Effector memory CD8-positive, alpha-beta T cell (primary cell): ENCODE measurements around the gene ARHGAP22.

Experiments
- ATAC-seq: fragments of 150-1000 bp; cut with Tn5 transposase; replicated peaks from 2 replicates; pipeline ENCODE4 v1.10.0; 2021; ENCODE audit warnings: mild to moderate bottlenecking, moderate library complexity
- DNase-seq, 3 experiments: peaks; one replicate each; pipeline ENCODE4 v3.0.0; 2021
- H3K27ac Mint-ChIP-seq, 2 donors: one replicate each; pipeline ENCODE4 v1.8.0; 2022; ENCODE audit warnings: mild to moderate bottlenecking in 2 of 2, mixed read lengths in 2 of 2, moderate library complexity in 2 of 2
- H3K27me3 Mint-ChIP-seq, 2 donors: one replicate each; pipeline ENCODE4 v1.8.0; 2022; ENCODE audit warnings: mixed read lengths in 2 of 2
- H3K36me3 Mint-ChIP-seq: one replicate; pipeline ENCODE4 v1.8.0; 2022; ENCODE audit warnings: mild to moderate bottlenecking, moderate library complexity, mixed read lengths; ENCODE audit not compliant: insufficient read depth
- H3K4me1 Mint-ChIP-seq, 2 donors: one replicate each; pipeline ENCODE4 v1.8.0; 2022; ENCODE audit warnings: low read depth in 2 of 2, mixed read lengths in 2 of 2
- H3K4me3 Mint-ChIP-seq, 2 donors: one replicate each; pipeline ENCODE4 v1.8.0; 2022; ENCODE audit warnings: mild to moderate bottlenecking in 2 of 2, mixed read lengths in 2 of 2, moderate library complexity in 2 of 2
- H3K9me3 Mint-ChIP-seq, 2 donors: one replicate each; pipeline ENCODE4 v1.8.0; 2022; ENCODE audit warnings: mixed read lengths in 2 of 2

The ARHGAP22 gene

DNA sequence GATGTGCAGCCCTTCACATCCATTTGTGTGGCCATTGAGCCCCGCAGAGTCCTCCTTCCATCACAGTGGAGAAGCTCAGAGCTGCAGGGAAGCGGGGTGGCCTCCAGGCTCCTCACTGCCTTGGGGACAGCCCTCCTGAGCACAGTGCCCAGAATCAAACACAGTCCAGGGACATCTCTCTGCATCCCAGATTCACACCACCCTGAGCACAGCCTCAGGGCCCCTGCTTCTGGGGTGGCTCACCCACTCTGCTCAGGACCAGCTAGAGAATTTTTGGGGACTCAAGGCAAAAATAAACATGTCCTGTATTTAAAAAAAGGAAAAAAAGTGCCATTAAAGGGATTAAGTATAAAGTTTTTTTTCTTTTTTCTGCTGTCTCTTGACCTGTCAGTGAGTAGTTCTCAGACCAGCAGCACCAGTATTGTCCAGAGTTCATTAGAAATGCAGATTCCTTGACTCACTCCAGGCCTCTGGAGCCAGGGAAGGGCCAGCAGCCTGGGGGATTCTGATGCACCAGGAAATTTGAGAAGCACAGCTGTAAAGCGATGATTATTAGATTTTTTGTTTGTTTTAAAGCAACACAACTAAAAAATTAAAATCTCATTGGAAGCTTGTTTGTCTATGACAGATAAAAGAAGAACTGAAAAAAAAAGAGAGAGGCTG, 61.6 kb downstream of the ARHGAP22 start:
- DNase-seq: no peak
- no peak overlapping the region for H3K4me3 Mint-ChIP-seq
- no peaks in the 10 kb centered on the region for H3K9me3 Mint-ChIP-seq
- no peak for ATAC-seq
- peaks cover 17 to 26% of the 10 kb centered on the region in 2 donors for H3K27me3 Mint-ChIP-seq
- H3K4me1 Mint-ChIP-seq: no peaks in the 10 kb centered on the region
- H3K36me3 Mint-ChIP-seq: no peaks in the 10 kb centered on the region
- no peak overlapping the region for H3K27ac Mint-ChIP-seq

GRCh38 chr10:48542471-48543181, 62.2 kb downstream of the ARHGAP22 start:
- peaks cover 20% of the 10 kb centered on the region in 2 donors for H3K27me3 Mint-ChIP-seq
- no peaks in the 10 kb centered on the region for H3K4me1 Mint-ChIP-seq
- no peak for DNase-seq
- H3K4me3 Mint-ChIP-seq: no peak overlapping the region
- no peaks in the 10 kb centered on the region for H3K9me3 Mint-ChIP-seq
- no peaks in the 10 kb centered on the region for H3K36me3 Mint-ChIP-seq
- no peak for ATAC-seq
- no peak overlapping the region for H3K27ac Mint-ChIP-seq

- no peak for DNase-seq
- Mint-ChIP-seq H3K4me3 (no peak overlapping the region), H3K36me3 (no peaks in the 10 kb centered on the region), H3K9me3 (no peaks in the 10 kb centered on the region), H3K27ac (no peak overlapping the region), H3K27me3 (peaks cover 20% of the 10 kb centered on the region in 2 donors), H3K4me1 (no peaks in the 10 kb centered on the region)
- no peak for ATAC-seq
These were observed 63.6 kb downstream of the ARHGAP22 start for GRCh38 chr10:48541144-48541795.

DNA sequence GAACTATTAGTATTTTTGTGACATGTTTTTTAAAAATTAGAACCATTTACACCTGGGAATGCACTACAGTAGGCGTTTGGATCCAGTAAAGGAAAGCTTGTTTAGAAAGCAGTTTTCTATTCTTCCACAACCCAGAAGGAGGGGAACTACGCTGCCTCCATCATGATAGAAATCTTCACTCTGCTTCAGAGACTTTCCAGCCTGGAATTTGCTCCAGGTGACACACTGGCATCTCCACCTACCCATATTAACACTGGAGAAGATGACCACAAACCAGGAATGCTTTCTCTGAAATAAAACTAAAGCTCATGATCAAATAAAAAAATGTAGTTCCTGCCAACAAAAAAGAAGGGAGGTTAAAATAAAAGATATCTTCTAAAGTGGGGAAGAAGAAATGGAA, 66.3 kb downstream of the ARHGAP22 start:
- DNase-seq: no peak
- no peak for ATAC-seq
- no peaks in the 10 kb centered on the region for H3K9me3 Mint-ChIP-seq
- H3K27me3 Mint-ChIP-seq: peaks cover 12 to 20% of the 10 kb centered on the region in 2 donors
- no peak overlapping the region for H3K4me3 Mint-ChIP-seq
- H3K36me3 Mint-ChIP-seq: no peaks in the 10 kb centered on the region
- H3K4me1 Mint-ChIP-seq: no peaks in the 10 kb centered on the region
- no peak overlapping the region for H3K27ac Mint-ChIP-seq

DNA sequence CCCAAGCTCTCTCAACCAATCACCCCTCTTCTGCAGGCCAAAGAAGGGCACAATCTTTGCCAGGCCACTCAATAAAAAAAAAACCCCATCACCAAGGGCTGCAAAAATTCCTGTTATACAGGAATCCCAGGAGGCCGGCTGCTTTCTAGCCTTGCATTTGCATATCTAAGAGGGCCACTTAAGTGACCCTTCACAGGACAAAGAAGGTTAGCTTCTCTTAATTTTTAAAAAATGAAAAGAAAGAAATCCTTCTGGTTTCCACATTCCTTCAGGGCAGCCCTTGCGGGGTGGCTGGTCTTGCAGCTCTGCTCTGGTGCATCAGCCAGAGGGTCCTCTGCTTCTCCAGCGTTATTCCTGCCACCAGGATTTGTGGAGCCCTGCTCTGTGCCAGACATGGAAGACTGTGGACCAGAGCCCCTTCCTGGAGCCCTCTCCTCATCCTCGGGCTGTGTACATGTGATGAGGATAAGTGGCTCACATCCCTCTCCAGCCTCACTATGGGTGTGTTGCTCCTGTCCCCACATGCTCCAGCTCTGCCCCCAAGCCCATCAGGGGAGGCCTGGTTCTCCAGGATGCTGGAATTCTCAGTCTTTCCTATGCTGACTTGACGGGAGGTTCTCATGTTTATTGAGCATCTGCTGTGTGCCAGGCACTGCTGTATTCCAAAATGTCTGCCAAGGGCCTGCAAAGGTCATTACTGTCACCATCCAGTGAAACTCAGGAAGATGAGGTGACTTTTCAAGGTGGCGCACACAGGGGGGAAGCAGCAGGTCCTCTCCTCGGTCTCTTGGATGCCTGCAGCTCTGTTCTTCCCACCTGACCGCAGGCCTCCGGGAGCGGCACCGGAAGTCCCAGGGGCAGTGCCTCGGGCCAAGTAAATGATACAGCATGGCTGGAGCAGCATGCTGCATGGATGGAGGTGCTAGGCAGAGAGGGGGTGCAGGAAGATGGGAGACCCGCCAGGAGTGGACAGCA, 67.7 kb downstream of the ARHGAP22 start:
- Mint-ChIP-seq H3K9me3 (no peaks in the 10 kb centered on the region), H3K36me3 (no peaks in the 10 kb centered on the region), H3K27ac (no peak overlapping the region), H3K27me3 (peaks cover 9 to 12% of the 10 kb centered on the region in 2 donors), H3K4me1 (no peaks in the 10 kb centered on the region), H3K4me3 (no peak overlapping the region)
- ATAC-seq: no peak
- DNase-seq: no peak

DNA sequence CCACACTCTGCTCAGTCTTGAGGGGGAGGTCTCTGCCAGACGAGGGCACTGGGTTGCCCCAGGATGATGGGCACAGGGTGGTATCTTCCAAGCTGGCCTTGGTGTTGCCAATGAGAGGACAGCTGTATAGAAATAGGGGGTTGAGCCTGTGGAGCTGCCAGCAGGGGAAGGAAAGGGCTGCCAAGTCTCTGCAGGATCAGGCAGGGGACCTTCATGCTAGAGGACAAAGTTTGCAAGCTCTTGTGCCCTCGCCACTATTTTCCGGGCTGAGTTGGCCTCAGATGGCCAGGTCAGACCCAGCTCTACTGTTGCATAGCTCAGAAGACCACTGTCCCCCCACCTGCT, 68.7 kb downstream of the ARHGAP22 start:
- Mint-ChIP-seq H3K4me1 (no peaks in the 10 kb centered on the region), H3K4me3 (no peak overlapping the region), H3K27ac (no peak overlapping the region), H3K36me3 (no peaks in the 10 kb centered on the region), H3K9me3 (no peaks in the 10 kb centered on the region), H3K27me3 (peaks cover 0 to 5% of the 10 kb centered on the region in 2 donors)
- DNase-seq (no peak), ATAC-seq (no peak)

- no peaks in the 10 kb centered on the region for H3K4me1 Mint-ChIP-seq
- peaks cover 0 to 5% of the 10 kb centered on the region in 2 donors for H3K27me3 Mint-ChIP-seq
- ATAC-seq (no peak), DNase-seq (no peak)
- no peak overlapping the region for H3K27ac Mint-ChIP-seq
- no peaks in the 10 kb centered on the region for H3K9me3 Mint-ChIP-seq
- H3K4me3 Mint-ChIP-seq: no peak overlapping the region
- no peaks in the 10 kb centered on the region for H3K36me3 Mint-ChIP-seq
These were observed 69.3 kb downstream of the ARHGAP22 start for GRCh38 chr10:48535416-48536155.

GRCh38 chr10:48533951-48534720, 70.7 kb downstream of the ARHGAP22 start:
- no peaks in the 10 kb centered on the region for H3K4me1 Mint-ChIP-seq
- H3K27ac Mint-ChIP-seq: no peak overlapping the region
- H3K4me3 Mint-ChIP-seq: no peak overlapping the region
- DNase-seq: no peak
- ATAC-seq: no peak
- H3K36me3 Mint-ChIP-seq: no peaks in the 10 kb centered on the region
- no peaks in the 10 kb centered on the region for H3K9me3 Mint-ChIP-seq
- peaks cover 0 to 5% of the 10 kb centered on the region in 2 donors for H3K27me3 Mint-ChIP-seq

DNA sequence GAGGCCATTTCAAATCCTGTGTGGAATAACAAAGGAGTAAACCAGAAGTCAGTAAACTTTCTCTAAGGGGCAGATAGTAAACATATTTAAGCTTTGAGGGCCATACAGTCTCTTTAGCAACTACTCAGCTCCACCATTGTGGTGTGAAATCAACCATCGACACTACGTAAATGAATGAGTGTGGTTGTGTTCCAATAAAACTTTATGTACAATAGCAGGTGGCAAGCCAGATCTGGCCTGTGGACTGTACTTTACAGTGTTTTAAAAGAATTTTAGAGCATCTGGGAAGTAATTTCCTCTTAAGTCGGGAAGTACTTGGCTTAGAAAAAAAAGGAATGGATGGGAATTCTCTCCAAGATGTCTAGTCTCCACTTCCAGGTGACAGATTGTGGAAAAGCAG, 71.3 kb downstream of the ARHGAP22 start:
- ATAC-seq (no peak), DNase-seq (no peak)
- no peaks in the 10 kb centered on the region for H3K36me3 Mint-ChIP-seq
- no peaks in the 10 kb centered on the region for H3K4me1 Mint-ChIP-seq
- H3K27me3 Mint-ChIP-seq: peaks cover 0 to 5% of the 10 kb centered on the region in 2 donors
- no peak overlapping the region for H3K4me3 Mint-ChIP-seq
- H3K27ac Mint-ChIP-seq: no peak overlapping the region
- H3K9me3 Mint-ChIP-seq: no peaks in the 10 kb centered on the region

GRCh38 chr10:48531486-48531885, 73.4 kb downstream of the ARHGAP22 start:
- Mint-ChIP-seq H3K4me3 (no peak overlapping the region), H3K4me1 (no peaks in the 10 kb centered on the region), H3K9me3 (peaks cover 0 to 4% of the 10 kb centered on the region in 2 donors), H3K27ac (no peak overlapping the region), H3K27me3 (peaks cover 7 to 16% of the 10 kb centered on the region in 2 donors), H3K36me3 (no peaks in the 10 kb centered on the region)
- DNase-seq (no peak), ATAC-seq (no peak)

- ATAC-seq: no peak
- Mint-ChIP-seq H3K27ac (no peak overlapping the region), H3K9me3 (peaks cover 0 to 4% of the 10 kb centered on the region in 2 donors), H3K27me3 (peaks cover 19 to 34% of the 10 kb centered on the region in 2 donors), H3K36me3 (no peaks in the 10 kb centered on the region), H3K4me1 (no peaks in the 10 kb centered on the region), H3K4me3 (no peak overlapping the region)
- no peak for DNase-seq
These were observed 75.5 kb downstream of the ARHGAP22 start for GRCh38 chr10:48529331-48529730.

DNA sequence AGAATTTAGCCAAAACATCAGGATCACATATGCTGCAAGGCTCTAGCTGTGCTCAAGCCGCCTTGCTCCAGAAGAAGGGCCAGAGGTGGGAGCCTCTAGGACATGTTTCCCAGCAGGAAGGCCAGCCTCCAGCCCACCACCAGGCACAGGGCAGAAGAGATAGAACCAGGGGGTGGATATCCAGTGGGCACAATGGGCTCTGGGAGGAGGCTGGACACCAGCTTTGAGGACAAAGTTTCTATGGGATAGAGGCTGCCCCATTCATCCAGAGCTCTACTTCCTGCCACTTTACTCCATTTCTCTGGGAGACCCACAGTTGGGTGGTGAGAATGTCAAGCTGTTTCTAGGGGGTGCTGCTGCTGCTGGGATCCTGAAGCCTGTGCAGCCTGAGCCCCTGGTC, 77.1 kb downstream of the ARHGAP22 start:
- Mint-ChIP-seq H3K4me3 (no peak overlapping the region), H3K27ac (no peak overlapping the region), H3K4me1 (no peaks in the 10 kb centered on the region), H3K27me3 (peaks cover 23 to 36% of the 10 kb centered on the region in 2 donors), H3K36me3 (no peaks in the 10 kb centered on the region), H3K9me3 (peaks cover 0 to 4% of the 10 kb centered on the region in 2 donors)
- ATAC-seq (no peak), DNase-seq (no peak)
